H7 (cell line): ENCODE results near the gene VPS37B. TPM values are rescaled to one million over a fixed set of nuclear protein-coding genes. Genes with fewer than 3 reads are reported as not detected.

Source experiments
- DNase-seq: peaks from one replicate; pipeline ENCODE4 v3.0.0; 2012
- H3K27me3 ChIP-seq: 2 replicates; pipeline ENCODE4 v1.6.0; 2011; ENCODE audit warnings: mild to moderate bottlenecking, low read length; ENCODE audit not compliant: control insufficient read depth, insufficient read depth
- H3K36me3 ChIP-seq: replicated peaks from 2 replicates; pipeline ENCODE4 v1.5.1; 2011; ENCODE audit warnings: low read length; ENCODE audit not compliant: control insufficient read depth, insufficient read depth
- H3K4me3 ChIP-seq: 2 replicates; pipeline ENCODE4 v1.5.1; 2011; ENCODE audit warnings: low read depth, mild to moderate bottlenecking, control low read depth, low read length, moderate library complexity; ENCODE audit not compliant: insufficient read depth
- total RNA-seq: library from RNA; depleted of rRNA; stranded (reverse); fragments of >200 nt; shearing (Covaris generic); gene quantifications from 2 replicates; pipeline ENCODE4 v1.2.3, GENCODE V29; 2014

Gene VPS37B
- total RNA-seq, 1 experiment from 2014 or later = 14.7 TPM

- peaks cover 53% of the 10 kb centered on the region for H3K27me3 ChIP-seq
- H3K4me3 ChIP-seq = no peak overlapping the region
- peaks cover 5% of the 10 kb centered on the region for H3K36me3 ChIP-seq
- DNase-seq = no peak
Observed at GRCh38 chr12:122869207-122869973, 26.5 kb downstream of the VPS37B start.

GRCh38 chr12:122868471-122869177, 27.3 kb downstream of the VPS37B start:
- no peak overlapping the region for H3K4me3 ChIP-seq
- H3K36me3 ChIP-seq = peaks cover 5% of the 10 kb centered on the region
- peaks cover 45% of the 10 kb centered on the region for H3K27me3 ChIP-seq
- no peak for DNase-seq

DNA sequence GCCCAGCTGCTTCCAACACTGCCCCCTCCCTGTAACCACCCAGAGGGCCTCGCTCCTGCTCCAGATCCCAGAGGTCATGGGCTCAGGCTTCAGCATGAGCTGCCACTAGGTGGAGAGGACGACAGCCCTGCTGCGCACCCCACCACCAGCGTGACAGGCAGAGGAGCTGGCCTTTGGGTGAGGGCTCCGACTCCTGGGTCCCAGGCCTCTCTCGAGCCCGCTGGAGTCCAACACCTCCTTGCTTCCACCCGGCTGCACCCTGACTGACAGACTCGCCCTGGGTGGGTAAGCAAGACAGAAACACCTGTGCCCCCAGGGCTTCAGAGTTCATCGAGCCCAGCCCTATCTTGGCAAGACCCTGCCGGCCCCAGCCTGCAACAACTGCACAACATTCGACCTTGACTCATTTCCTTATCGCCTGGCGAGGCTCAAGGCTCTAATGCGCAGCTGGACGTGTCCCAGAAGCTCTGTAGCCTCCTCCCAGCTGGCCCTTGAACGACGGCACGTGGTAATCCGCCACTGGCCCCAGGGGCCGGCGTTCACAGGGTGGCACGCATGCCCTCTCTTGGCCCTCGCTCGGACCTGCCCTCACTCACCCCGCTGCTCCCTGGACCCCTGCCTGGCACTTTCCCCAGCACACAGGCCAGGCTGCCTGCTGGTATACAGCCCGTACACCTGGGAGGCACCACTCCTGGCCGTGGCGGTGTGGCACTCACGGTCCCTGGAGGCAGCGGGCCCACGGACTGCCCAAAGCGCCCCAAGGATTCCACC, 28.0 kb downstream of the VPS37B start:
- peak; percentile 93 for DNase-seq
- H3K4me3 ChIP-seq = no peak overlapping the region
- H3K36me3 ChIP-seq = peaks cover 5% of the 10 kb centered on the region
- H3K27me3 ChIP-seq = peaks cover 38% of the 10 kb centered on the region

DNA sequence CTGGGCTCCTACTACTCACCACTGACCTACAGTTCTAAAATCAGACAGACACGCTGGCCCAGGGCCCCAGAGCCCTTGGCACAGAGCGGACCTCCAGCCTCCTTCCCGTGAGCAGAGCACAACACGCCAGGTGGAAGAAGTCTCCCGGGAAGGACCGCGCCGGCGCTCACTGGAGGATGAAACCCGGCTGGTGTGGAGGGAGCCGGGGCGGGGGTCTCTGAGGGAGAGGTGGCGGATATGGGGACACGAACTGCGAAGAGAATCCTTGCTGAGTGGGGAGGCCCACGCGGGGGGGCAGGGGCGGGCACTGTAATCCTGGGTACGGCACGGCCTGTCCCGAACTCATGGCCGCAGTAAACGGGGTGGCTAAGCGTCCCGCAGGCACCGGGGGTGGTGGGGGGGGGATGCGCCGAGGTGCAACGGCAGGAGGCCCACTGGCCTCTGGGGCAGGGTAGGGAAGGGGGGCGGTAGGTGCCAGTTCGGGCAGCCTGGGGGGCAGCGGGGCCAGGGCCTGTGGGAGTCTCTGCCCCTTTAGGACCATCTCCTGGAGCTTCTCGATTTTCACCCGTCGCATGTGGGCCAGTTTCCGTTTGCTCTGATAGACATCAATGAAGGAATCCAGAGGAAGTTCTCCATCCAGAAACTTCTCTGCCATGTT, 28.8 kb downstream of the VPS37B start:
- Histone ChIP-seq H3K36me3 (peaks cover 5% of the 10 kb centered on the region), H3K27me3 (peaks cover 32% of the 10 kb centered on the region), H3K4me3 (no peak overlapping the region)
- DNase-seq = peak; percentile 67

DNA sequence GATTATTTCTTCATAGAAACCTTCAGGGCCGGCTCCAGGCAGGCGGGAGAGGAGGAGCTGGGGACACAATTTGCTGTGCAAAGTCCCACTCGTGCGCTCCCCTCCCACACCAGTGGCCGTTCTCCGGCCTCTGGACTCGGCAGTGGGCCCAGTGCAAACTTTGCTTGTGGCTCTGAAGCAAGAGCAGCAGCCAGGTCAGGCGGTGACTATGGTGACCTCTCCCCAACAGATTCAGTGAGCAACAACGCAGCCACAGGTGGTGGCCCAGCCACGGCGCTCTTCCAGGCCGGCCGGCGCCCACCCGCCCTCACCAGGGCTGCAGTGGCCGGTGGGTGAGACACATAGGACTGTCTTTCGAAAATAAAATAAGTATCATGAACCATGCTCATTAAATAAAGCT, 29.5 kb downstream of the VPS37B start:
- no peak overlapping the region for H3K4me3 ChIP-seq
- peaks cover 5% of the 10 kb centered on the region for H3K36me3 ChIP-seq
- peak; percentile 54 for DNase-seq
- peaks cover 25% of the 10 kb centered on the region for H3K27me3 ChIP-seq

DNA sequence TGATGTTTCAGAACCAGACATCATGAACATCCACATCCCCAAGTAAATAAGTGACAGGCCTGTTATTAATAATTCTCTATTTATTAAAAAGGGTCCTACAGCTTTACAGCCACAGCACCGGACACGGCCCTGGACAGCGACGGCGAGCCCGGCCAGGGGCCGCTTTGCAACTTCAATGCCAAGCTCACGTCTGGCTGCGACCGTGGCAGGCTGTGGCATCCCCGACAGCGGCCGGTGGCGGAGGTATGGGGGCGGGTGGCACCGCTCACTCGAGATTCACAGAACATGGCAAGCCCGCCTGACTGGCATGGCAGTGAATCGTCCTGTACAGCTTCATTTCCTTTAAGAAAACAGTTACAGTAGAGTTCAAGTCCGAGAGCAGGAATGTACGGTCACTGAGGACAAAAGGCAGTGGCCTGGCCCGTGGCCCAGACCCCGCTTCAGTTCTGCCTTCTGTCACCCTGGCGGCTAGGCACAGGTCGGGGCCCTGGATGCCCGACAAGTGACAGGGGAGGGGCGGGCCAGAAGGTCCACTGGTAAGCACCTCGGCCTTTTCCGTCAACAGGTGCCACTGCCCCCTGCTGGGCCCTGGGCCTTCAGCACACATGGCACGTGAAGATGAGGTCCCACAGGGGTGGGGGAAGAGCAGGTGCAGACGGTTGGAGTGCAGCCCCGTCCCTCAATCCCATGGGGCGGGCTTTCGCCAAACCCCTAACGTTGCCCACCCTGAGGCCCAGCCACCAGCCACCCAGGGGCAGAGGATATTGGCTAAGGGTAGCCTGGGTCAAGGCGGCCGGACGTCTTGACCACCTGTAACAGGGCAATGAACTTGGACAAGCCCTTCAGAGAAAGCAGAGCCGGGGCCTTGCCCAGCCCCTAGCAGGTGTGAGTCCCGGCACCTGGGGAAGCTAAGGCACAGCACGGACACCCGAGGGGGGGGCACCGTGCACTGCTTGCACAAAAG, 30.4 kb downstream of the VPS37B start:
- Histone ChIP-seq H3K36me3 (peaks cover 5% of the 10 kb centered on the region), H3K4me3 (no peak overlapping the region), H3K27me3 (peaks cover 16% of the 10 kb centered on the region)
- DNase-seq = peak; percentile 67

- Histone ChIP-seq H3K27me3 (peaks cover 10% of the 10 kb centered on the region), H3K36me3 (peaks cover 5% of the 10 kb centered on the region), H3K4me3 (no peak overlapping the region)
- no peak for DNase-seq
Observed at GRCh38 chr12:122864894-122865253, 31.1 kb downstream of the VPS37B start.

- Histone ChIP-seq H3K36me3 (no peaks in the 10 kb centered on the region), H3K4me3 (no peak overlapping the region), H3K27me3 (no peaks in the 10 kb centered on the region)
- DNase-seq = peak; percentile 57
Observed at GRCh38 chr12:122862872-122863701, 32.8 kb downstream of the VPS37B start.

- no peak overlapping the region for H3K4me3 ChIP-seq
- H3K27me3 ChIP-seq = no peaks in the 10 kb centered on the region
- peak; percentile 59 for DNase-seq
- H3K36me3 ChIP-seq = no peaks in the 10 kb centered on the region; the same call in 1 of the 2 replicates
Observed at GRCh38 chr12:122862110-122862634, 33.8 kb downstream of the VPS37B start.

- Histone ChIP-seq H3K36me3 (no peaks in the 10 kb centered on the region; the same call in 1 of the 2 replicates), H3K4me3 (no peak overlapping the region), H3K27me3 (no peaks in the 10 kb centered on the region)
- peak; percentile 59 for DNase-seq
Observed at GRCh38 chr12:122861587-122861970, 34.3 kb downstream of the VPS37B start.

DNA sequence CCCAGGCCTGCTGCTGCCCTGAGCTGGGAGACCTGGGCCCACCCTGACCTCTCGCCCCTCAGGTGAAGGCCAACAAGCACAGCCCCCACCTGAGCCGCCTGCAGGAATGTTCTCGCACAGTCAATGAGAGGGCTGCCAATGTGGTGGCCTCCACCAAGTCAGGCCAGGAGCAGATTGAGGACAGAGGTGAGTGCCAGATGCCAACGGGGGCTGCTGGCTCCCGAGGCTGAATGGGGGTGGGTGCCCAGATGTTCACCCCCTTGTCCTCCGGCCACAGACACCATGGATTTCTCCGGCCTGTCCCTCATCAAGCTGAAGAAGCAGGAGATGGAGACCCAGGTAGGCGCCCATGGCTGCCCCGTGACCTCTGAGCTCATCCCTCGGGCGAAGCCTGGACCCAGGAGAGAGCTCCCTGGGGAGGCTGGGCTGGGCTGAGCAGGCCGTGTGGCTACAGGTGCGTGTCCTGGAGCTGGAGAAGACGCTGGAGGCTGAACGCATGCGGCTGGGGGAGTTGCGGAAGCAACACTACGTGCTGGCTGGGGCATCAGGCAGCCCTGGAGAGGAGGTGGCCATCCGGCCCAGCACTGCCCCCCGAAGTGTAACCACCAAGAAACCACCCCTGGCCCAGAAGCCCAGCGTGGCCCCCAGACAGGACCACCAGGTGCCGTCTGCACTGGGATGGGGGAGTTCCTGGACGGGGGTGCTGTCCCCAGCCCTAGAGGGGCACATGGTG, 34.9 kb downstream of the VPS37B start:
- no peaks in the 10 kb centered on the region for H3K27me3 ChIP-seq
- no peak for DNase-seq
- H3K36me3 ChIP-seq = no peaks in the 10 kb centered on the region; the same call in 1 of the 2 replicates
- H3K4me3 ChIP-seq = no peak overlapping the region
